NCI-H187 (cell line): ENCODE data around the gene LSM14B.

Source experiments
- DNase-seq, 2 experiments: peaks; one replicate each; lab custom pipeline; 2025; lab: John Stamatoyannopoulos, UW

Gene LSM14B

DNA sequence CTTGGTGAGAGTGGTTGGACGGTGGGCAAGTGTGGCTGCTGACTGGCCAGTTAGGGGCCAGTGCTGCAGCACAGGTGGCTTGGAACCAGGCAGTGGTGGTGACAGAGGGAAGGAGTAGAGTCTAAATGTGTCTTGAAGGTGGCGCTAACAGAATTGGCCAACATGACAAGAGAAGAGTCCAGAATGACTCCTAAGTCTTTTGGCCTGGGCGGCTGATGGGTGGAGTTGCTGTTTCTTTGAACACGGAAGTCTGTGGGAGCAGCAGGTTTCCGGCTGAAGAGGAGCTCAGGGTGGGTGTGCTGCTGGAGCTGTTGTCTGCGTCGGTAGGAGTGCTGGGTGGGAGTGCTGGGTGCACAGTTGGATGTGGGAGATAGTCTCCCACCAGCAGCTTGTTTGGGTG lies 10.1 kb downstream of the LSM14B start:
- DNase-seq: no peak

DNA sequence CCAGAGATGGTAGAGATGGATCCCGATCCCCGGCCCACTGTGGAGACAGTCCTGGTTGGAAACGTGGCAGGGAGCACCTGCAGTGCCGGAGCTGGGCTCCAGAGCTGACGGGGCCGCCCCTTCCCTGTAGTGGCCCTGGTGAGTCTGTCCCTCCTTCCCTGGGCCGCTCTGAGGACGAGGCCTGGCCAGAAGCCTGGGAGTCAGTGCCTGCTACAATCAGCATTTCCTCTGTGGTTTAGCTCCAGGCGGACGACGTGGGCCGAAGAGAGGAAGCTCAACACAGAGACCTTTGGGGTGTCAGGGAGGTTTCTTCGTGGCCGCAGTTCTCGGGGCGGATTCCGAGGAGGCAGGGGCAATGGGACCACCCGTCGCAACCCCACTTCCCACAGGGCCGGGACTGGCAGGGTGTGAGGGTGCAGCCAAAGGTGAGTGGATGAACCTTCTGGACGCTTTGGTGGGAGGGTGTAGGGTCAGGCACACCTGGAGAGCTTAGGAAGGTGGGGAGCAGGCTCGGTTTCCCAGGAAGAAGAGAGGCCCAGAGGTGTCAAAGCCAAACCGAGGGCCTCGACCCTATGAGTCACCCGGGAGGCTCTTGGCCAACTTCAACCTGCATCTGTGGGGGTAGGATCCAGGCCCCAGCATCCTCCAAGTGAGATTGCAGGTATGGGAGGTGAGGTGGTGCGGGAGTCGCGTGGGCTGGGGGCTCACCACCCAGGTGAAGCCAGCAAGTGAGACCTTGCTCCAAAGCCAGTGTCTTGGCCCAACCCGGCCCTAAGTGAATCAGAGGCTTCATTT lies 11.0 kb downstream of the LSM14B start:
- no peak for DNase-seq

DNA sequence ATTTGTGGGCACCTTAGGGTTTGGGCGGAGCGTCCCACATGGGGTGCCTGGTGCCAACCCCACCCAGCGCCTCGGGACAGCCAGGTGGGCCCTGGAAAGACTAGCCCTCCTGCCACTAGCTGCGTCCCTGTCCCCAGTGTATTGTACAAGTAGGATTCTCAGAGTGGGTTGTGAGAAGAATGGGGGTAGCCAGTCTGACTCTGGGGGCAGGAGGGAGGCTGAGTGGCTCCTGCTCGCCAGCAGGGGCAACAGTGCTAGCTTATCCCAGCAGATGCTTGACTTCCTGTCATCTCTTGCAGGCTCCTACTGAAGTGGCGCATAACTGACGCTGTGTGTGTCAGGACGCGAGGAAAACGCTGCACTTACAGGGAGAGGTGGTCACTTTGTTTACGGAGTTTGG lies 11.6 kb downstream of the LSM14B start:
- DNase-seq: no peak

DNA sequence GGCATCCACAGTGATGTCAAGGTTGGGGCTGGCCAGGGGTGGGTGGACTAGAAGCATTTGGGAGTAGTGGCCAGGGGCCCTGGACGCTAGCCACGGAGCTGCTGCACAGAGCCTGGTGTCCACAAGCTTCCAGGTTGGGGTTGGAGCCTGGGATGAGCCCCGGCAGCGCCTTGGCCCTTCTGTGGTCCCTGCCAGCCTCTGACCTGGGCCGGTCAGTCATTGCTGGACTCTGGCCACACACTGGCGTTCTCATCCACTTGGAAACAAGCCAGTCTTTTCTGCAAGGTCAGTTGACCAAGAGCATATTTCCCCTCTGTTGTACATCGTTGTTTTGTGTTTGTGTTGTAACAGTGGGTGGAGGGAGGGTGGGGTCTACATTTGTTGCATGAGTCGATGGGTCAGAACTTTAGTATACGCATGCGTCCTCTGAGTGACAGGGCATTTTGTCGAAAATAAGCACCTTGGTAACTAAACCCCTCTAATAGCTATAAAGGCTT lies 12.5 kb downstream of the LSM14B start:
- no peak for DNase-seq

DNA sequence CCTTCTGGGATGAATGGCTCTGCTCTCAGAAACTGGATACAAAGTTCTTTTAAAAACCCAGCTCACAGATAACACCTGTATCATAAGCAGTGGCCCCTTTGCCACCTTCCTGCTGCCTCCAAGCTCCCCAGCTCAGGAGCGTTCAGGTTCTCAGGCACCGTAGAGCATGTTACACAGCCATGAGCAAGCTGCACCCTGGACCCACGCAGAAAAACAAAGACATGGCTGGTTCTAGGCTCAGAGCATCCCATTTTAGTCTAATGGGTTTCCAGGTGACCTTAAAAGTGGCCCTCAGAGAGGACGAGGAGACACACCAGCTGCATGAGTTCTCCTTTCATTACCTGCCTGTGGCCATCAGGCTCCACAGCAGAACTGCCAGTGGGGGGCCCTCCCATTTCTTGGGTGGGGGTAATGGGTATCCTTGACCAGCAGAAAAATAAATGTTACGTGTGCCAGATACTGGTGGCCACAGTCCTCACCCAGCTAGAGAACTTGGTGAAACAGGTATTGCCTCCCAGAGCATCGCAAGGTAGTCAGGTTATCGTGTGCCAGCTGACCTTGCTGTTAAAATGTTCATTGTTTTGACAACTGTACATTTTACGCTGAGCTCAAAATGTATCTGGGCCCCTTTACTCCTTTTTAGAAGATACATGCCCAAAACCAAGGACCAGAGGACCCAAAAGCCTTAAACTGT lies 13.4 kb downstream of the LSM14B start:
- no peak for DNase-seq

DNA sequence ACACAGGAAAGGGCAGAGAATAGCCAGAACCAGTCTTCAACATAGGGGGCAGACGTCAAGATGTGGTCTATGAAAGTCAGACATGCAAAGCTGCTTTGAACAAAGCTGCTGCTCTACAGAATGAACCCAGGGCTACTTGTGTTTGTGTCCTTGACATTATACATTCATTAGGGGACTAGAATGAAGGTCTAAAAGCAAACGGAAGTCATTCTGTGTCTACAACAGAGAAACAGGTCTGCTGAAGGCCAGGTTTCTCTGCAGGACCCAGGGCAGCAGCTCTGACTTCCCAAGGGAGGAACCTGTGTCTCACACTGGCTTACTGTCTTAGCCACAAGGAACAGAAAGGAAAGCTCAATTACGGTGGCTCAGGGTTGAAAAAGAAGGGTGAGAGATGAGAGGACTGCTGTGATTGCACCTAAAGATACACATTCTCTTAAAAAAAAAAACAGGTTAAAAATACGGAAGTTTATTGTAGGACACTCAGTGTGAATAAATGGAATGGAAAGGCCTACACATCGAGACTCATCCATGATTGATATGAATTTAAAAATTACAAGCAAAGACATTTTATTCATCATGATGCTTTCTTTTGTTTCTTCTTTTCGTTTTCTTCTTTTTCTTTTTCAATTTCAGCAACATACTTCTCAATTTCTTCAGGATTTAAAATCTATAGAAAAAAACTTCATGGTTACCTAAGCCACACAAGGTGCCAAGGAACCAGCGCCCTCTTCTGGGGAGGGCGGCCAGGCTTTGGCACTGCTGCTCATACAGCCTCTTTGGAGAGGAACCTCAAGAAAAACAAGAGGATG lies 14.2 kb downstream of the LSM14B start:
- DNase-seq: peak in 1 of 2 experiments; percentile 40

DNA sequence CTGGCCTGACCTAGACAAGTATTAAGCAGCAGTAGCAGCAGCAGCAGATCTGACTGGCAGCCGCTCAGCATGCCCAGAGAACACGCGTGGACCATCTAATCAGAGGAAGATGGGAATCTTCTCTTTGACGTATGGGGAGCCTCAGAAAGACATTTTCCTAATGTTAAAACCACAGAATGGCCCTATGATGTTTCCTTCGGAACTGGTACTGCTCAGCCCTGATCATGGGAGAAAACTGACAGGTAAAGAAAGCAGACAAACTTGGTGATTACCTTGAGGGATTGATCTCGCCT lies 14.8 kb downstream of the LSM14B start:
- no peak for DNase-seq

DNA sequence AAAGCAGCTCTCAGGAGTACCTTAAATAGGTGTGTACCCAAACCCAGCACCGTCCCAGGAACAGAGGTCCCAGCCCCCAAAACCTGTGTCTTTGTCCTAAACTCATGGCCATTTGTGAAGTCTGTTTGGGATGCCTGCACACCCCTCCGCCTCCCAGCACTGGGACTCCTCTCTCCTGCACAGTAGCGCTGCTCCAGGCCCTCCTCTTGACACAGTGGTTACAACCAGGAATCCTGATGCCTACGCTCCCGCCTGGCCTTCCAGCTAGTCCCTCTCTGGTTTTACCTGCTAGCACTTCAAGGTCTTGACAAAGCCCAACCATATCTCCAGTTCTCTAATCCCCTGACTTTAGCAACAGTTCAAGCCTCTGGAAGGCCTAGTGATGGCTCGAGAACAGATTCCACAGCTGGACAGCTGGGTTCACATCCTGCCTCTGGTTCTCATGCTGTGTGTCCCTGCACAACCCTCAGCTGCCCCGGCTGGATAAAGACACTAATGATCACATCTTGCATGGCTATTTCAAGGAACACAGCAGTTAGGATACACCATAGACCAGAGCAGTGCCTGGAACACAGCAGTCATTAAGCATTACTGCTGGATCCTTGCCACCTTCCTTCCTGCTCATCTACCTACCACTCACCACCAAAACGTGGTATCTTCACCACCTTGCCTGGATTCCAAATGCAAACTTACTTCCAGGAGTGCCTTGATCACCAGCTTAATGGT lies 15.4 kb downstream of the LSM14B start:
- DNase-seq: no peak

DNA sequence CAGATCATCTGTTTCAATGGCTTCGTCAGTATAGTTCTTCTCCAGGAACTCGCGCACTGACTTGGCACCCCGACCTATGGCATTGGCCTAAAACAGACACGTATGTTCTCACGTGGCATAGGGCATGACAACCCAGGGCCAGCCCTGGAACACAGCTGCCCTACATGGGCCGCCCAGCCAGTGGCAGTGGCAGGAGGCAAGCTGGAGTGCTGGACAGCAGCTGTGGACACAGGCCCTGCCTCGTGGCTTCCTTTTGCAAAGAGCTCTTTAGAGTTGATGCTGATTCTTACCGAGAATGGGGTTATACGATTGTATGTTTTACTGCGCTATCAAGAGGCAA lies 15.9 kb downstream of the LSM14B start:
- no peak for DNase-seq

DNA sequence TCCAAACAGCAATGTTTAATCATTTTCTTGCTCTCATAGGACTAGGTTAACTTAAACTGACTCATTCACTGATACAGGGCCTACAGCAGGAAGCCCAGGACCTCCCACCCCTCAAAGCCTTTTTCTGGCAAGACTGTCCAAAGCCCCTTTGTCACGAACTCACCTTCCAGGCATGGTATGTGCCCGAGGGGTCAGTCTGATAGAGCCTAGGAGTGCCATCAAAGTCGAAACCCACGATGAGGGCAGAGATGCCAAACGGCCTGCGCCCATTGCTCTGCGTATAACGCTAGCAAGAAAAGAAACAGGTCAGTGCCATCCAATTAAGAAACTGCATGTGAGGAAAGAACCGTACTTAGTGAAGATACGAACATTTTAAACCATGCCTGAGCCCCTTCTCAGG lies 16.6 kb downstream of the LSM14B start:
- no peak for DNase-seq

DNA sequence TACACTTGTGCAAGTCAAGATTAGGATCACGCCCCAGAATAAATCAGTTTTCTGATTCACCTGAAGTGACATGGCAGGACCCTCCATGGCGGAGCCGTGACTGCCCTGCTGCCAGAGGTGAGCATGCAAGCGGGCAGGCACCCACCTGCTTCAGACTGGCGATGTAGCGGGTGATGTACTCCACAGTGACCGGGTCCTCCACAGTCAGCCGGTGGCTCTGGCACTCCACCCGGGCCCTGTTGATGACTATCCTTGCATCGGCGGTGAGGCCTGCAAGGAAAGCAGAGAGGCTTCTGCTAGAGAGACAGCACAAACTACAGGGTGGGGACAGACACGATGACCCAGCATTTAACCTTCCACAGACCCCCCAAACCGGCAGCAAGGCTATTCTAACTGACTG lies 17.4 kb downstream of the LSM14B start:
- no peak for DNase-seq

DNA sequence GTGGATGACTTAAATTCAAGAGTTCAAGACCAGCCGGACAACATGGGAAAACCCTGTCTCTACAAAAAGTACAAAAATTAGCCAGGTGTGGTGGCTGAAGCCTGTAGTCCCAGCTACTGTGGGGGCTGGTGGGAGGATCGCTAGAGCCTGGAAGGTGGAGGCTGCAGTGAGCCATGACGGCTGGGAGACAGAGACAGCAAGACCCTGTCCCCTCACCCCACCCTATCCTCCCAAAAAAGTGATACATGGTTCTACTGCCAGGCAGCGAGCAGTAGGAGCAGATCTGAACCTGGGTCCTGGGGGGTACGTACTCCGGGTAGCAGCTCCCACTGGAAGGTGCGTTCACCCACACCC lies 18.7 kb downstream of the LSM14B start:
- DNase-seq: no peak

DNA sequence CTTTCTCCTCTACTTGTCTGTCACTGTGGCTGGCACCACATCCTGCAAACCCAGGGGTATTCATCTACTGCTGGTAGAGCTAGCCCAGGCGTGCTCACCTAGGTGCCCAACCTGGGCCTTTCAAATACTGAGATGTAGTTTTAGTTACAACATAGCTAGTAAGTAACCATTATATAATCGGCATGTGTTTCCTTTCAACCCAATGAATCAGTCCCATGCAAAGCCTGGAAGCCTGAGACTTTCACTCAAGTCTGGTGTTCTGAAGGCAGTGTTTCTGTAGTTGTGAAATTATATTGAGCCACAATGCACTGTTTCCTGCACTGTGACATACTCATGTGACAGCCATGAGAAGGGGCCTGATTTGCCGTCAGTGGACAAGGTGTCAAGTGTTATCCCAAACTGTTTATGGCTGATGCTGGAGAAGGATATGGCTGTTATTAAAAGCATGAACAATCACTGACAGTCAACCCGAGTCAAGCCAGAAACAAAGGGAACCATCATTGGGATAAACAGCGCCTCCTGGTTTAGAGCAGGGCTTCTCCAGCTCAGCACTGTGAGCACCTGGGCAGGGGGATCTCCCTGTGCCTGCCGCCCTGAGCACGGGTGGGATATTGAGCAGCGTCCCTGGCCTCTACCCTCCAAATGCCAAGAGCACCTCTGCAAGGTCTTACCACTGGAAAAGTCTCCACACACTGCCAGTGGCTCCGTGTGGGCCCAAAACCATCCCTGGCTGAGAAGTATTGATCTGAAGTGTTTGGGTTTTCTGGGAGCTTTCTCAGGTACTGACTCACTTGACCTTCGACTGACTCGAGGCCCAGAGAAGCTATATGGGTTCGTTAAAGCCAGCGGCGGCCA lies 19.3 kb downstream of the LSM14B start:
- DNase-seq: no peak

DNA sequence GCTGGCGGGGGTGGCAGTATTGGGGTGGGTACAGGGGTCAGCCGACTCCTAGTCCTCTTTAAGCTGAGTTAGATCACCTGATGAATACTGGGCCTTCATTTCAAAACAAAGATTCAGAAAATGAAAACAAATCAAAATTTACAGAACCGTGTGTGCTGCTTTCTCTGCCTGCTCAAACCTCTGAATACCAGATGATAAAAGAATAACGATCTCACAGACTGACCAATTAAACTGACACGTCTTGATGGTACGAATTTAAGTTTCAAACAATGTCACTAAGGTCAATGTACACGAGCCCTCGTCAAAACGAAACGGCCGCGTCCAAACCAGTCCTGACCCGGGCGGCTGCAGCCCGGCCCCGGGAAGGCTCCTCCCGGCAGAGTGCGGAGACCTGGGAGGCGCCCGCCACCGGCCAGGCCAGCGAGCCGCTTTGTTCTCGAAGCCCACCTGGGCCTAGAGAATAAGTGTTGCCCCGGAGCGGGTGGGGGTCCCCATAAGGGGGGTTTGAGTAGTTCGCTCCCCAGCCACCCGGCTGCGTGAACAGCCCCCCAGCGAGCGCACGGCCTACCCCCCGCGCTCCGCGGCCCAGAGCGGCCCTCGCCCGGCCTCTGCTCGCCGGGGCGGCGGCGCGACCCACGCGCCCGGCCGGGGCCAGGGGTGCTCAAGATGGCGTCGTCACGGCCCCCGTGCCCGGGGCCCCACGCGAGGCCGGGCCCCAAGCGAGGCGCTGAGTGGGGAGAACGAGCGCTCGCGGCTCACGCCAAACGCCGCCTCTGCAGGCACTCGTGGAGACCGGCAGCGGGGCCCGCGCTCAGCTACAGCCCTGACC lies 20.2 kb downstream of the LSM14B start:
- DNase-seq: no peak

DNA sequence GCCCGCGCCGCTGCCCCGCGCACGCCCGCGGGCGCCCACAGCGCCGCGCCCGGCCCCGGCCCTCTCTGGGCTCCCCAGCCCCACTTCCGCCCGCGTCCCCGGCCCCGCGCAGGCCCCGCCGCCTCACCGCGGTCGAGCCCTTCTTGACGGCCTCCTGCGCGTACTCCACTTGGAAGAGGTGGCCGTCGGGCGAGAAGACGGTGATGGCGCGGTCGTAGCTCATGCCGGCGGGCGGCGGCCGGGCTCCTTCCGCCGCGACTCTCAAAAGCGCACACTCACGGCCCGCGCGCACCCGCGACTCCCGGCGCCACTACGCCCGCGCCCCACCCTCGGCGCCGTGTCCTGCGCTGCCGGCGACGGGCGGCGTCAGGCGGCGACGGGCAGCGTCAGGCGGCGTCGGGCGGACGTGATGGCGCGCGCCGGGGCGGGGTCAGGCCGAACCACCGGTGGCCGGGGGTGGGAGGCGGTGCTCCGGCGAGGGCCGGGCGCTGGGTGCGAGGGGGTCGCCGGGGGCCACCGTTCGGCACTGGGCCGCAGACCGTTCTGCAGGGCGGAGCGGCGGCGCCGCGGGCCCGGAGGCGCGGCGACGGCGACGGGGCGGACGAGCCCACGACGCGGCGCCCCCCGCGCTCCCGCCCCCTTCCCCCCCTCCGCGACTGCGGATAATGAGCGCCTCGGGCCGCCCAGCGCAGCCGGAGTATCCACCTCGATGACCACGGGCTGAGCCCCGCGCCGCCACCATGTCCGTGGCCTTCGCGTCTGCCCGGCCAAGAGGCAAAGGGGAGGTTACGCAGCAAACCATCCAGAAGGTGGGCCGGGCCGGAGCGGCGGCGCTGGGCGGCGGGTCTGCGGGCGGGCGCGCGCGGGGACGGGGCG lies 21.0 kb downstream of the LSM14B start, which contains the start of the genes PSMA7 and SS18L1:
Gene PSMA7 (minus strand): TSS at position 314 of the 876 bp plus-strand sequence. CDS start 91 bp downstream, at position 223.
Gene SS18L1 (plus strand): TSS at position 689 of the 876 bp plus-strand sequence. CDS start 52 bp downstream, at position 741.
- DNase-seq: peak; percentile 68 to 93

DNA sequence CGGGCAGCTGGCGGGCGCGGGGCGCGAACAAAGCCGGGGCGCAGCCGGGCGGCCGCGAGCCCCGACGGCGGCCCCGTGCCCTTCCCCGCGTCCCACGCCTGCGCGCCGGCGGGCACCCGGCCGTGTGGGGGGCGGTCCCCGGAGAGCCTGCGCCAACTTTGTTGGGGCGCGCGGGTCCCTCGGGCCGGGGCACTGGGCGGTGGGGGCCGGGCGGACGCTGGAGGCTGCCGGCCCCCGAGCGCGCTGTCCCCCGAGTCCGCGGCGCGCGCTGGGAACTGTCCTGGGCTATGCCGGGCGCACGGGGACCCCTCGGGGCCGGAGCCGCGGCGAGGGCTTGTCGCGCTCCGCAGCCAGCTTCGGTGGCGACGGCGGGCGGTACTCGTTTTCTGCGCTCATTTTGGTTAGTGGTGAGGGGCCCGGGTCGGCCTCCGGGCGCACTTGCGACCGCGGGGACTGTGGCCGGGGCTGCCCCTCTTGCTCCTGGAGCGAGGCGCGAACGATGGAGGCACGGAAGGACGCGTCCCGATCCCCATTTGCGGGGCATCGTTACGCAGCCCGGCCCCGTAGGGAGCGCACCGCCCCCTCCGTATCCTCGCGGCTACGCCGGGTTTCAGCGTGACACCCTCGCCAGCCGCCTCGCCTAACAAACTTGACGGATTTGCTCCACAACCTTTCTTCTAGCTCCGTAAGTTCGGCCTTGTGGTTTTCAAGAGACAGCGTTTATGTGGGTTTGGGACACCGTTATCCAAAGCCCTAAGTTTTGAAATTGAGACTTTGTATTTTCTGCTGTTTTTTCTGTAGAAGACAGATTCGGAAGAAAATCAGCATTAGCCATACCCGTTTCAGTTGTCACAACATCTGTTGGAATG lies 21.9 kb downstream of the LSM14B start:
- no peak for DNase-seq

DNA sequence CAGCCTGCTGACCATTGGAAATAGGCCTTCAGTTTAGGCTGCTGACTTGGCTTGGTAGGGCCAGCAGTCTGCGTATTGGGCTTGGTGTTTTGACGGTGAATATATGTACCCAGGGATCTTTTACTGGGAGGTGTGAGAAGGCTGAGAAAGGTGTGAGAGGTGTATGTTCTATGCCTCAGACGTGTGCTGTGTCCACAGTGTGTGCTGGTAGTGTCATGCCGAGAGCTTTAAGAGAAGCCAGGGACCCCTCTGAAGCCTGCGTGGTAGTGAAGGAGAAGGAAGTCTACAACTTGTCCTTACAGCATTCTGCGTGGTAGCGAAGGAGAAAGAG lies 23.4 kb downstream of the LSM14B start:
- no peak for DNase-seq

DNA sequence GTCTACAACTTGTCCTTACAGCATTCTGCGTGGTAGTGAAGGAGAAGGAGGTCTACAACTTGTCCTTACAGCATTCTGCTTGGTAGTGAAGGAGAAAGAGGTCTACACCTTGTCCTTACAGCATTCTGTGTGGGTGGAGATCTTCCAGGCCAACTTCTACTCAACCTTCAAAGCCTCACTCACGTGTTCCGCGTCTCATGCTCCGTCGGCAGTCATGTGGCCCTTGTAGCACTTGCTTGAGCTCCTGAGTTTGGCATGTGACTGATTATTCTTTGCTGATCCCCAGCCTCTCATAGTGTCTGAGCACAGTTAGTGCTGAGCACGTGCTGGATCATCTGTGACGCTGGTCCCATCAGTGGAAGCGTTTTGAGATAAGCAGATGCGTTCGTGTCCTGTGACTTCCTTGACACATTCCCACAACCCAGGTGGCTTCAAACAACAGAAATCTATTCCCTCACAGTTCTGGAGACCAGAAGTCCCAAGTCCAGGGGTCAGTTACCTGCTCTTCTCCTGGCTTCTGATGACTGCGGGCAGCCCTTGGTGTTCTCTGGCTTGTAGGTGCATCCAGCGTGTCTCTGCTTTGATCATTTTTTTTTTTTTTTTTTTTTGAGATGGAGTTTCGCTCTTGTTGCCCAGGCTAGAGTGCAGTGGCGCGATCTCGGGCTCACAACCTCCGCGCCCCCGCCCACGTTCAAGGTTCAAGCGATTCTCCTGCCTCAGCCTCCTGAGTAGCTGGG lies 23.9 kb downstream of the LSM14B start:
- no peak for DNase-seq
